Loucy (cell line): ENCODE results near the gene BCAS3.

Experiments
- H2AFZ ChIP-seq: fragments of 200-600 bp; sonication (generic); 2 replicates; pipeline ENCODE4 v1.6.0; 2016; ENCODE audit warnings: antibody characterized with exemption, mild to moderate bottlenecking, low read length, moderate library complexity
- H3F3A ChIP-seq: fragments of 200-600 bp; 2 replicates; pipeline ENCODE4 v1.6.0; 2016; ENCODE audit warnings: antibody characterized with exemption, low read depth, mild to moderate bottlenecking
- H3K27me3 ChIP-seq: fragments of 200-600 bp; sonication (generic); 2 replicates; pipeline ENCODE4 v1.6.1; 2014; ENCODE audit warnings: low read length, mild to moderate bottlenecking; ENCODE audit not compliant: insufficient read depth, poor library complexity, severe bottlenecking
- H3K36me3 ChIP-seq: fragments of 200-600 bp; sonication (generic); 2 replicates; pipeline ENCODE4 v1.6.1; 2016; ENCODE audit warnings: low read length; ENCODE audit not compliant: insufficient read depth
- H3K4me1 ChIP-seq: fragments of 200-600 bp; sonication (generic); 2 replicates; pipeline ENCODE4 v1.5.1; 2014; ENCODE audit warnings: low read length, mild to moderate bottlenecking; ENCODE audit not compliant: insufficient read depth, poor library complexity, severe bottlenecking
- H3K4me2 ChIP-seq: fragments of 200-600 bp; sonication (generic); 2 replicates; pipeline ENCODE4 v1.6.0; 2014; ENCODE audit warnings: antibody characterized with exemption, low read length, low read depth, mild to moderate bottlenecking; ENCODE audit not compliant: poor library complexity, severe bottlenecking
- H3K4me3 ChIP-seq: fragments of 200-600 bp; sonication (generic); 2 replicates; pipeline ENCODE4 v1.5.1; 2014; ENCODE audit warnings: low read length, mild to moderate bottlenecking, mixed read lengths; ENCODE audit not compliant: poor library complexity, severe bottlenecking
- H3K79me2 ChIP-seq: fragments of 200-600 bp; sonication (generic); 2 replicates; pipeline ENCODE4 v1.6.1; 2014; ENCODE audit warnings: low read length; ENCODE audit not compliant: insufficient read depth
- H3K9ac ChIP-seq: fragments of 200-600 bp; sonication (generic); 2 replicates; pipeline ENCODE4 v1.6.0; 2014; ENCODE audit warnings: mild to moderate bottlenecking, low read depth, low read length, moderate library complexity; ENCODE audit not compliant: poor library complexity, severe bottlenecking
- H3K9me2 ChIP-seq: fragments of 200-600 bp; sonication (generic); replicated peaks from 2 replicates; pipeline ENCODE4 v1.6.1; 2016; ENCODE audit warnings: low read depth, low read length, mixed read lengths
- H3K9me3 ChIP-seq: fragments of 200-600 bp; sonication (generic); 2 replicates; pipeline ENCODE4 v1.6.1; 2014; ENCODE audit warnings: mild to moderate bottlenecking, antibody characterized with exemption, low read length, low read depth; ENCODE audit not compliant: insufficient read depth
- H4K20me1 ChIP-seq: fragments of 200-600 bp; sonication (generic); 2 replicates; pipeline ENCODE4 v1.6.0; 2014; ENCODE audit warnings: antibody characterized with exemption, low read length, mild to moderate bottlenecking; ENCODE audit not compliant: insufficient read depth, poor library complexity, severe bottlenecking
- CTCF ChIP-seq: fragments of 200-600 bp; sonication (generic); conservative IDR thresholded peaks from 2 replicates; pipeline ENCODE4 v1.5.1; 2014; ENCODE audit warnings: mild to moderate bottlenecking, antibody characterized with exemption, low read length
- EZH2phosphoT487 ChIP-seq: fragments of 200-600 bp; IDR thresholded peaks from 2 replicates; pipeline ENCODE4 v1.6.1; 2018; ENCODE audit warnings: antibody characterized with exemption, mild to moderate bottlenecking, moderate library complexity, borderline replicate concordance

The BCAS3 gene

DNA sequence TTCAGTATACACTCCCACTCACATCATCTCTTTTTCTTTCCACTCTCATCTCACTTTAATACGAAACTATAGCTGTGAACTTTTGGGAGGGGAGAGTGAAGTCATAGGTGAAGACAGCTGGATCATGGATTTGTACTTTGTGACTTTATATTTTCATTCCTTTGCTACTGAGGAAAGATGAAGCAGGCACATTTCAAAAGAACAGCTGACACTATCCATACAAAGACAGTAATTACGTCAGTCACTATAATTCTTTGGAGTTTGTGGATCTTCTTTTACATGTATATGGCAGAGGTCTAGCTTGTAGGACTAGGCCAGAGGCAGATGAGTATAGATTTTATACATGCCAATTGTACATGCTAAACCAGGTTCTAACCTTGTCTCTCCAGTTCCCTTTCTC, 346.3 kb downstream of the BCAS3 start:
- no peaks in the 10 kb centered on the region for H3K27me3 ChIP-seq
- H4K20me1 ChIP-seq, result no peaks in the 10 kb centered on the region
- no peaks in the 10 kb centered on the region for H3K79me2 ChIP-seq
- H3K36me3 ChIP-seq, result no peaks in the 10 kb centered on the region
- TF ChIP-seq CTCF, result no peak
- TF ChIP-seq EZH2phosphoT487, result no peak
- no peak overlapping the region for H3K4me3 ChIP-seq
- H2AFZ ChIP-seq, result no peak overlapping the region
- no peaks in the 10 kb centered on the region for H3K9me2 ChIP-seq
- peaks cover 7% of the 10 kb centered on the region for H3K4me1 ChIP-seq
- no peak overlapping the region for H3K4me2 ChIP-seq
- H3K9ac ChIP-seq, result no peak overlapping the region
- H3F3A ChIP-seq, result no peaks in the 10 kb centered on the region
- H3K9me3 ChIP-seq, result no peaks in the 10 kb centered on the region

DNA sequence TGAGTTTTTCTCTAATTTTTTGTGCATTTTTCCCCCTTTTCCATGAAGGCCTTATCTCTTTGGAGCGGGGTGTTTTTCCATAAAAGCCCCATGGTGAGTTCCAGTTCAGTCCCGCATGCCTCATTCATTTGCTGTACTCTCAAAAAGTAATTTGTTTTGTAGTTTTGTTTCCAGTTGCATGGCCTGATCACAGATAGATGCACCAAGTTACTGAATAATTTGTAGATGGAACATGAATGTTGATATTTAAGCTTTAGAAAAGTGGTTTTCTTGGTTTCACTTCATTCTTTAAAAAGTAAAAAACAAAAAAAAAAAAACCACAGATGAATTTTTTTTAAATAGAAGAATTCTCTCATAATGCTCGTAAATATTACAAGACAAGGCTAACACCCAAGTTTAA, 349.2 kb downstream of the BCAS3 start:
- Histone ChIP-seq H3K9me3 (no peaks in the 10 kb centered on the region), H2AFZ (no peak overlapping the region), H3F3A (no peaks in the 10 kb centered on the region), H3K4me3 (no peak overlapping the region), H3K36me3 (no peaks in the 10 kb centered on the region), H3K79me2 (no peaks in the 10 kb centered on the region), H3K4me2 (no peak overlapping the region), H3K9me2 (no peaks in the 10 kb centered on the region), H3K4me1 (peaks cover 7% of the 10 kb centered on the region), H4K20me1 (no peaks in the 10 kb centered on the region), H3K27me3 (no peaks in the 10 kb centered on the region), H3K9ac (no peak overlapping the region)
- no peak for TF ChIP-seq CTCF
- TF ChIP-seq EZH2phosphoT487, result no peak

DNA sequence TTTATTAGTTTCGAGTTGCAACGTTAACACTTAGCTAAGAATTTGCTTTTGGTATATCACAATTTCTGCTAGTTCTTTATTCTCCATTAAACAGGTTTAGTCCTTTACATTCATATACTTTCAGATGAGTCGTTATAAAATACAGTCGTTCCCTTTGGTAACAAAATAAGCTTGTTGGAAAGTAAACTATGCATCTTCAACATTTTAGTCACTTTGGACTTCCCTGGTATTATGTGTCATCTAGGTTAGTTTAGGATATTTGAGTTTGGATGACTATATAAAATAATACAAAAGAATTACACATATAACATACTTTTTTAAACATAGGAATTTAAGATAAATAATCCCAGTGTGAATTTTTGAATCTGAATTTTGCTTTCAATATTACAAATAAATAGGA, 351.5 kb downstream of the BCAS3 start:
- H3K9me2 ChIP-seq, result no peaks in the 10 kb centered on the region
- no peak overlapping the region for H2AFZ ChIP-seq
- no peaks in the 10 kb centered on the region for H3K36me3 ChIP-seq
- H3K4me3 ChIP-seq, result no peak overlapping the region
- no peaks in the 10 kb centered on the region for H3K27me3 ChIP-seq
- H3F3A ChIP-seq, result no peaks in the 10 kb centered on the region
- no peaks in the 10 kb centered on the region for H3K79me2 ChIP-seq
- no peak overlapping the region for H3K4me2 ChIP-seq
- H3K9me3 ChIP-seq, result no peaks in the 10 kb centered on the region
- H3K9ac ChIP-seq, result no peak overlapping the region
- no peaks in the 10 kb centered on the region for H4K20me1 ChIP-seq
- peaks cover 18% of the 10 kb centered on the region for H3K4me1 ChIP-seq
- TF ChIP-seq CTCF (no peak), EZH2phosphoT487 (no peak)
